DOHH2 (cell line): ENCODE data around the gene RNF181.

Source experiments
- EZH2phosphoT487 ChIP-seq: fragments of 200-600 bp; sonication (generic); IDR thresholded peaks from 2 replicates; pipeline ENCODE4 v1.6.1; 2017; ENCODE audit warnings: borderline replicate concordance, mild to moderate bottlenecking, antibody characterized with exemption, low read length, moderate library complexity, mixed read lengths
- TF ChIP-seq, protein P1 (sequence below): fragments of 200-600 bp; sonication (generic); IDR thresholded peaks from one replicate; pipeline ENCODE4 v1.5.1; 2014; ENCODE audit warnings: antibody characterized with exemption, mild to moderate bottlenecking, low read depth, low read length; ENCODE audit not compliant: poor library complexity, severe bottlenecking

DNA sequence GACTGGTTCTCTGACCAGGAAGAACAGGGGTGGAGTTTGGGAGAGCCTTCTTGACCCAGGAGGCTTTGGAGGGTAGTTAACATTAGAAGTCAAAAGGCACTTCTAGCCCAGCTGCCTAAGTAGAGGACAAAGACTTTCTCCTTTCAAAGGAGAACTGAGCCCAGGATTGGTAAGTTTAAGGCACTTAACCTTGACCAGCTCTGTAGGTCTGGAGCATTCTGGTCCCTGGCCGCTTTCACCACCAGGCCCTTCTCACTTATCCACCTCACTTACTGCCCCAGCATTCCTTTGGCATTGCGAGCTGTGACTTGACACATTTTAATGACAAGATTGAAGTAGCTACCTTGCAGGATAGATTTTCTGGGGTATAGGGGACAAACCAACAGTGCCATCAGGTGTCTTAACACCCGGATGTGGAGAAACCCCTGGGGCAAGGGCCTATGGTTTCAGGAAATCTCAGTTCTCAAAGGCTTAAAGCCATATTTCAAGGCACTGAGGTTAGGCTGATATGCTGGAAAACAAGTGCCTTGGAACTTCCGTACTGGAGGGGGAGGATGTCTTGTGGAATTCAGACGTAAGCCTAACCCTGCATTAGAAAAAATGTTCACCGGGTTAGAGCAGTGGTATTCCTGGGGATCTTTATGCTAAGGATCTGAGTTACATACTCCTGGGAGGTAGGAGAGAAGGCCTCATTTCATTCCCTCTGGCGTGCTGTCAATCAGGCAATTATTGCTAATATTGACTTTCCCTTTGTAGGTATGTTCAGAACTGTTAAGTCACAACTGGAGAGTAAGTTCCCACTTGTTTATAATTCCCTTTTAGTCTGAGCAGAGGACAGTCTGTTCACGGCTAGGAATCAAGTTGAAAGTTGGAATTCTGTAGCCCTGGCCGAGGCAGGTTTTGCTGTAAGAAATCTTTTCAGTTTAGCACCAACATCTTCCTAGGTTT lies 12.0 kb downstream of the RNF181 start:
- TF ChIP-seq, protein P1, sequence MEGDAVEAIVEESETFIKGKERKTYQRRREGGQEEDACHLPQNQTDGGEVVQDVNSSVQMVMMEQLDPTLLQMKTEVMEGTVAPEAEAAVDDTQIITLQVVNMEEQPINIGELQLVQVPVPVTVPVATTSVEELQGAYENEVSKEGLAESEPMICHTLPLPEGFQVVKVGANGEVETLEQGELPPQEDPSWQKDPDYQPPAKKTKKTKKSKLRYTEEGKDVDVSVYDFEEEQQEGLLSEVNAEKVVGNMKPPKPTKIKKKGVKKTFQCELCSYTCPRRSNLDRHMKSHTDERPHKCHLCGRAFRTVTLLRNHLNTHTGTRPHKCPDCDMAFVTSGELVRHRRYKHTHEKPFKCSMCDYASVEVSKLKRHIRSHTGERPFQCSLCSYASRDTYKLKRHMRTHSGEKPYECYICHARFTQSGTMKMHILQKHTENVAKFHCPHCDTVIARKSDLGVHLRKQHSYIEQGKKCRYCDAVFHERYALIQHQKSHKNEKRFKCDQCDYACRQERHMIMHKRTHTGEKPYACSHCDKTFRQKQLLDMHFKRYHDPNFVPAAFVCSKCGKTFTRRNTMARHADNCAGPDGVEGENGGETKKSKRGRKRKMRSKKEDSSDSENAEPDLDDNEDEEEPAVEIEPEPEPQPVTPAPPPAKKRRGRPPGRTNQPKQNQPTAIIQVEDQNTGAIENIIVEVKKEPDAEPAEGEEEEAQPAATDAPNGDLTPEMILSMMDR = no peak
- TF ChIP-seq EZH2phosphoT487 = no peak
